ENCODE results near the gene AKT1S1. TPM values are rescaled to one million over a fixed set of nuclear protein-coding genes. Genes with fewer than 3 reads are reported as not detected.

AKT1S1 gene
- total and polyA plus RNA-seq, 2 of the 13 experiments (the other 11 are each of a cell fraction or from before 2014, with no cell fraction given) = 13.5 to 27.8 TPM

GRCh38 chr19:49876422-49877019, 634 bp downstream of the AKT1S1 start (continued):
- TF ChIP-seq PHF5A (CRISPR knock-in tag; IDR thresholded peaks at IDR 0.05; ENCODE audit: low read depth, unreplicated experiment) = peak; percentile 42
- TF ChIP-seq, protein P1, sequence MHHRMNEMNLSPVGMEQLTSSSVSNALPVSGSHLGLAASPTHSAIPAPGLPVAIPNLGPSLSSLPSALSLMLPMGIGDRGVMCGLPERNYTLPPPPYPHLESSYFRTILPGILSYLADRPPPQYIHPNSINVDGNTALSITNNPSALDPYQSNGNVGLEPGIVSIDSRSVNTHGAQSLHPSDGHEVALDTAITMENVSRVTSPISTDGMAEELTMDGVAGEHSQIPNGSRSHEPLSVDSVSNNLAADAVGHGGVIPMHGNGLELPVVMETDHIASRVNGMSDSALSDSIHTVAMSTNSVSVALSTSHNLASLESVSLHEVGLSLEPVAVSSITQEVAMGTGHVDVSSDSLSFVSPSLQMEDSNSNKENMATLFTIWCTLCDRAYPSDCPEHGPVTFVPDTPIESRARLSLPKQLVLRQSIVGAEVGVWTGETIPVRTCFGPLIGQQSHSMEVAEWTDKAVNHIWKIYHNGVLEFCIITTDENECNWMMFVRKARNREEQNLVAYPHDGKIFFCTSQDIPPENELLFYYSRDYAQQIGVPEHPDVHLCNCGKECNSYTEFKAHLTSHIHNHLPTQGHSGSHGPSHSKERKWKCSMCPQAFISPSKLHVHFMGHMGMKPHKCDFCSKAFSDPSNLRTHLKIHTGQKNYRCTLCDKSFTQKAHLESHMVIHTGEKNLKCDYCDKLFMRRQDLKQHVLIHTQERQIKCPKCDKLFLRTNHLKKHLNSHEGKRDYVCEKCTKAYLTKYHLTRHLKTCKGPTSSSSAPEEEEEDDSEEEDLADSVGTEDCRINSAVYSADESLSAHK (CRISPR knock-in tag; IDR thresholded peaks at IDR 0.05; ENCODE audit: borderline replicate concordance) = no peak
- TF ChIP-seq AHDC1 (CRISPR knock-in tag; IDR thresholded peaks at IDR 0.05; ENCODE audit: borderline replicate concordance) = no peak
- TF ChIP-seq ZNF780A (CRISPR knock-in tag; IDR thresholded peaks at IDR 0.05) = no peak
- TF ChIP-seq FOXA1 (IDR thresholded peaks at IDR 0.05) = no peak
- peak; percentile 24 for TF ChIP-seq FOXA1 (CRISPR knock-in tag; IDR thresholded peaks at IDR 0.05)
- TF ChIP-seq SALL2 (CRISPR knock-in tag; IDR thresholded peaks at IDR 0.05) = peak; percentile 89
- TF ChIP-seq POGK (CRISPR knock-in tag; conservative IDR thresholded peaks at IDR 0.05) = no peak
- TF ChIP-seq KMT2A (CRISPR knock-in tag; IDR thresholded peaks at IDR 0.05) = no peak; the same call in 1 of the 2 replicates
- TF ChIP-seq ZNF687 (CRISPR knock-in tag; IDR thresholded peaks at IDR 0.05) = peak; percentile 75
- TF ChIP-seq ZNF441 (CRISPR knock-in tag; IDR thresholded peaks at IDR 0.05; ENCODE audit: borderline replicate concordance) = no peak; the same call in 1 of the 2 replicates
- peak; percentile 53; the same call in 1 of the 2 replicates for TF ChIP-seq ZNF143 (CRISPR knock-in tag; IDR thresholded peaks at IDR 0.05)
- TF ChIP-seq NR2F2 (IDR thresholded peaks at IDR 0.05; ENCODE audit: borderline replicate concordance, low read depth) = no peak
- TF ChIP-seq LCORL (IDR thresholded peaks at IDR 0.05) = no peak
- no peak; the same call in 1 of the 2 replicates for TF ChIP-seq LCORL (CRISPR knock-in tag; IDR thresholded peaks at IDR 0.05)
- no peak for TF ChIP-seq ZNF33B (CRISPR knock-in tag; IDR thresholded peaks at IDR 0.05)
